ENCODE data around the gene SH3PXD2B.
"Not testable (repeated sequence)": the region's sequence is repeated elsewhere in the genome, so short reads cannot be mapped to it uniquely, and the experiment has no call there.

The SH3PXD2B gene

DNA sequence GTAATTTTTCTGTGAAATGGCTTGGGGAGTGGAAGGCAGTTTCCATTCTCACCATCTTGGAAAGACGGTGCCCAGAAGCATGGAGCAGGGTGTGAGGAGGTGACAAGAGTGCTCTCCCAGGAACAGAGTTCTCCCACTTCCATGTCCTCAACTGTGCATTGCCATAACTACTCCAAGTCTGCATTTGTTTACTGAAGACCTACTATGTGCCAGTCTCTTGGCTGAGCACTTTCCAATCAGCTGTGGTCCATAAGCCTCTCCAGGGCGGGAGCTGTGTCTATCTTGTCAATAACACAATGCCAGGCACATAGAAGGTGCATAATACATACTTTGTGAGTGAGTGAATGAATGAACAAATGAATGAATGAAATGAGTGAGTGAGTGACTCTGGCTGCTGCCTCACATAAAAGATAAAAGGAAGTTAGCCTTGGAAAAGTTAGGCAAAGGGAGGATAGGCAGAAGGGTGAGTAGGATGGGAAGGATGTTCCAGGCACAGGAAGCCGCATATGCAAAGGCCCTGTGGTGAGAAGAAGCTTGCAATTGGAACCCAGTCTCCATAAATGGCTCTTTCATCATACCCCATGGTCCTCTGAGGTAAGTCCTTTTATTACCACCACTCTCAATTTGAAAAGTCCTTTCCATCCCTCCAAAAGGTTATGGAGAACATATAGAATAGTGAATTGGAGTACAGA, 31.3 kb upstream of the SH3PXD2B start:
- DNase-seq = no peak

DNA sequence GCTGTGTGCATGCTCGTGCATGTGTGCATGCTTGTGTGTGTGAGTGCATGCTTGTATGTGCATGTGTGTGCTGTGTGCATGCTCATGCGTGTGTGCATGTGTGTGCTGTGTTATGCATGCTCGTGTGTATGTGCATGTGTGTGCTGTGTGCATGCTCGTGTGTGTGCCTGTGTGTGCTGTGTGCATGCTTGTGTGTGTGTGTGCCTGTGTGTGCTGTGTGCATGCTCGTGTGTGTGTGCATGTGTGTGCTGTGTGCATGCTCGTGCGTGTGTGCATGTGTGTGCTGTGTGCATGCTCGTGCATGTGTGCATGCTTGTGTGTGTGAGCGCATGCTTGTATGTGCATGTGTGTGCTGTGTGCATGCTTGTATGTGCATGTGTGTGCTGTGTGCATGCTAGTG, 30.3 kb upstream of the SH3PXD2B start:
- DNase-seq = no peak

DNA sequence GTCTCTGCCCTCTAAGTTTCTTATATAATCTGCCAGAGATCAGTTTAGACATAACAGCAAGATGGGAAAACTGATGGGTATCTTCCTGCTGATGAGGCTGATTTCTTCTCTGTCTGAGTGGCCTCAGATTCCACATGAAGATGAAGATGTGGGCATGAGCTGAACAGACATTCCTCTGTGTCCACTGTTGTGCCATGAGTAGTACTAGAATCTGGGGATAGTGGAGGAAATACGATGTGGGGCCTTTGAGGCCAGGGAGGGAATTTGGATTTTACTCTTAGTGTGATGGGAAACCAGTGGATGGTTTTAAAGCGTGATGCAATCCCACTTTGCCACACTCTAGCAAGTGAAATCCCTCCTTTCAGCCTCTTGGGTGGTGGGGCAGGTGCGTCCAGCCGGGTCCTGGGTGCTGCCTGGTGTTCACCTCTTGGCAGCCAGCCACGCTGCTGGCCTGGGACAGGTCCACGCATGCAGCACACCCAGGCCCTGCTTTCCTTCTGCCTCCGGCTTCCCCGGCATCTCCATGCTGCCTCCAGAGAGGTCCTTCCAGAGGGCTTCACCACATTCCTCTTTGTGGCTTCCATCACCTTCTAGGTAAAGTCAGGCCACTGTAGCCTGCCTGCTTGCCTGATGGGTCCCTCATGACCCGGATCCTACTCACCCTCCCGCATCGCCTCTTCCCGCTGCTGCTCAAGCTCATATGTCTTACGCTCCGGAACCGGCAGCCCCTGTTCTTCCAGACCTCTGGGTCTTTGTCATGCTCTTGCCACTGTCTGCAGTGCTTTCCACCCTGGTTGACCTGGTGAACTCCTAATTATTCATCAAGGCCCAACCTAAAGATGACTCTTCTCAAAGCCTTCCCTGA, 28.1 kb upstream of the SH3PXD2B start:
- no peak for DNase-seq

DNA sequence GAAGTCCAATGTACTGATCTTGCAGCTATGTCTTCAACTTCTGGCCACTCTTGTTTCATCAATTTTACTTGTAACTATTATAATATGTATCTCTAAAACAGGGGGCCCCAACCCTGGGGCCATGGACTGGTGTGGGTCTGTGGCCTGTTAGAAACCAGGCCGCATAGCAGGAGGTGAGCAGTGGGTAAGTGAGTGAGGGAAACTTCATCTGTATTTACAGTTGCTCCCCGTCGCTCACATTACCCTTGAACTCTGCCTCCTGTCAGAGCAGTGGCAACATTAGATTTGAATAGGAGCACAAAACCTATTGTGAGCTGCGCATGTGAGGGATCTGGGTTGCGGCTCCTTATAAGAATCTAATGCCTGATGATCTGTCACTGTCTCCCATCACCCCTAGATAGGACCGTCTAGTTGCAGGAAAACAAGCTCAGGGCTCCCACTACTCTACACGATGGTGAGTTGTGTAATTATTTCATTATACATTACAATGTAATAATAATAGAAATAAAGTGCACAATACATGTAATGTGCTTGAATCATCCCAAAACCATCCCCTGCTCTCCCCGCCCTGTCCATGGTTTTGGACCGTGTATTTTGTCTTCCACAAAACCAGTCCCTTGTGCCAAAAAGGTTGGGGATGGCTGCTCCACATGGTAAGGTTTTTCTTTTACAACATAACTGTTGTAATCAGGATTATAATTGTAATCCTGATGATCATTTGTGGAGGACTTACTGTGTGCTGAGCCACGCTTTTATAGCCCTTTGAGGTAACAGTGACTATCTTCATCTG, 26.9 kb upstream of the SH3PXD2B start:
- DNase-seq = no peak

DNA sequence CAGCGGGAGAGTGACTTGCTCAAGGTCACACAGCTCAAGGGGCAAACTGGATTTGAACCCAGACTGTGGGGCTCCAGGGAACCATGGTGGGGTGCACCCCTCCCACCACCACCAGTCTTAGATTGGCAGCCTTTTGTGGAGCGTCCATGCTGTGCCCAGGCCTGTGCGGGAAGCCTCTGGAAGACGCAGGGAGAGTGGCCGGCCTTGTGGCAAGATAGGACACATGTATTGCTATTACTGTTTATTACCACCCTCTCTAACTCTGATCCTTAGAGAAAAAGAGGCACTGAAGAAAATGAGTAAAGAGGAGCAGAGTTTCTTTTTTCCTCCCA, 25.4 kb upstream of the SH3PXD2B start:
- no peak for DNase-seq

DNA sequence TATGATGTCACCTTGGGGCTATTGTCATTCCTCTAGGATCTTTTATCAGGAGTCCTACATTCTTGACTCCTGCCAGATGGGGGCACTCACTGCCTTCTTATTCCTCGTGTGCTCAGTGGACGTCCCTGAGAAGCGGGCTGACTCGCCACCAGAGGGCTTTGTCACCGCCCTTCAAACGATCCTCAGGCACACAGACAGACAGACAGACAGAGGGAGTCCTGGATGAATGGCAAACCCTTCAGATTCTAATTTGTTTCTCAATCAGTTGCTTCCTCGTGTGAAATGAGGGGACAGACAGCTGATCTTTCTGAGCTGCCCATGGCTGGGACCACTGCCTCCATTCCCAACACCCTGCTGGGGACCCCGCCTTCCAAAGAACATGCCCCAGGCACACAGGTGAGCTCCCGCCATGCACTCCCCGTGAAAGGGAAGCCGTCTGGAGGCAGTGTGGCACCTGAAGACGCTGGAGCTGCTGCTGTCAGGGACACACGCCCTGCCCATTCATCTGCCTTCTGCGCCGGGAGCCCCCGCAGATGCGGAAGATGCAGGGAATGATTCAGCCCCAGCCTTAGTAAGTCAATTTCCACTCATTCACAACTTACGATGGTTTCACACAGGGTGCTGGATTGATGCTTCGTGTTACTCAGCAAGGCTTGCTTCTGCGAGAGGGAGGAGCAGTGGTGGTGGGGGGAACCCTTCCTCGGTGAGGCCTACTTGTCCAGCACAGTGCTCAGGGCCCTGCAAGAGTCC, 24.9 kb upstream of the SH3PXD2B start:
- DNase-seq = peak in 2 of 4 experiments; percentile 11 to 18

DNA sequence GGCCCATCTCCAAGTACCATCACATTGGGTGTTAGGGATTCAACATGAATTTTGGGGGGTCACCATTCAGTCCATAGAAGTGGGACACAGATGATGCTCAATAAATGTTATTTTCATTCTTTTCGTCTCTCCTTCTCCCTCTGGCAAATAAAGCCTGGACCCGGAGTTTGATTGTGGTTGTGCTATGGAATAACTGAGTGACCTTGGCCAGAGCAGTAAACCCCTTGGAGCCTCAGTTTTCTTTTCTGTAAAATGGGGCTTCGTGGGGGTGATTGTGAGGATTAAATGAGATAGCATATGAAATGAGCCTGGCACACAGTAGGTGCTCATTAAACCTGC, 24.3 kb upstream of the SH3PXD2B start:
- not testable (repeated sequence) for DNase-seq

DNA sequence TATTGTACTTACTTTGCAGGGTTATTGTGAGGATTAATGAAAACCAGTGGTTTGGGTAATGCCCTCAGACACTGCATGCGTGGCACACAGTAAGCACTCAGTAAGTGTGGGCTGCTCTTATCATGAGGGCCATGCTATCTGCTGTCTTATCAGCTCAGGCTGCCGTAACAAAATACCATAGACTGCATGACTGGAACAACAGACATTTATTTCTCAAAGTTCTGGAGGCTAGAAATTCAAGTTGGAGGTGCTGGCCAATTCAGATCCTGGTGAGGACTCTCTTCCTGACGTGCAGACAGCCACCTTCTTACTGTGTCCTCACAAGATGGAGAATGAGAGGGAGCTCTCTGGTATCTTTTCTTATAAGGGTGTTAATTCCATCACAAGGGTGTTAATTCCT, 23.9 kb upstream of the SH3PXD2B start:
- DNase-seq = no peak

DNA sequence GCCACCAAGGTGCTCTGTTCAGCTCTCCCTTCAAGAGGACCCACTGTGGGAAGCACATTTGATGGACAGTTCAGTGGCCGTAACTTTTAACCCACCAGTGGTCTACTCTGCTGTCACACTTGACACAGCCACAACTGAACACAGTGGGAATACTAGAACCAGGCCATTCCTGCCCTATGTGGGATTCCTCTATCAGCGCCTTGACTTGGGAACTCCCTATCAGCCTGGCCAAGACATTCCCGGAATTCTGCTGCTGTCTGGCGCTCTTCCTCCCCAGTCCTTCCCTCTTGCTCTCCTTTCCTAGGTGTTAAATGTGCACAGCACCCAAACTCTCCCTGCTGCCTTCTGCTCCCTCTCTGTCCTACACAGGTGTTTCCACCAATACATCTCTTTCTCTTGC, 23.1 kb upstream of the SH3PXD2B start:
- DNase-seq = no peak

DNA sequence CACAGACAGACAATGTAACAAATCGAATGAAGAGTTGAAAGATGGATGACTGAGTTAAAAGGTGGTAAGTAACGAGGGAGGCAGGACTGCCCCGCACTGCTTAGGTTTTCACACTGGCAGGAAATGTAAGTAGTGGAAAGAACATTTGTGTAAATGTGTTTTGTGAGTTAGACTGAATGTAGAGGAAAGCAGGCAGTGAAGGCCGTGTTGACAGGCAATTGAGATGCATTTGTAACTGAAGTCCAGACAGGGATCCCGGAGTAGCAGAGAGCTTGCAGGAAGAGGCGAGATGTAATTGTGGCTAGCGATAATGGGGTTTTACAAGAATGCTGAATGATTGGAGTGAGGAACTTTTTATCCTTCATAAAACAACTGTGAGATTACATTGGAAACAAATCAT, 20.0 kb upstream of the SH3PXD2B start:
- no peak for DNase-seq

DNA sequence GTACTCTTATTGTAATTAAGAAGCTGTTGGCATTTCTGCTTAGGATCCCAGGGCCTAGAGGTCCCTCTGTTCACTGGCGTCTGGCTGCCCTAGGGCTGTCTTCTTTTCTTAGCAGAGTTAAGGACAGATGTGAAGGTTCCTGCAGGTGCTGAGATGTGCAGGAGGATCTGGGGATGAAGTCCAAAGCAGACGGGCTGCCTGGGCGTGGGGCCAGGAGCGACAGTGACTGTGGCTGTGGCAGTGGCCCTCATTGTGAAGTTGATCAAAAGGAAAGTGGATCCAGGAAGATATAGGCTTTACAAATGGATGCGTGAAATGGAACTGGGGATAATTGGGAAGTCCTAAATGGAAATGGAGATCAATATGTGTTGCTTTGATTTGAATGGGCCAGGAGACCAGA, 19.1 kb upstream of the SH3PXD2B start:
- DNase-seq = no peak

DNA sequence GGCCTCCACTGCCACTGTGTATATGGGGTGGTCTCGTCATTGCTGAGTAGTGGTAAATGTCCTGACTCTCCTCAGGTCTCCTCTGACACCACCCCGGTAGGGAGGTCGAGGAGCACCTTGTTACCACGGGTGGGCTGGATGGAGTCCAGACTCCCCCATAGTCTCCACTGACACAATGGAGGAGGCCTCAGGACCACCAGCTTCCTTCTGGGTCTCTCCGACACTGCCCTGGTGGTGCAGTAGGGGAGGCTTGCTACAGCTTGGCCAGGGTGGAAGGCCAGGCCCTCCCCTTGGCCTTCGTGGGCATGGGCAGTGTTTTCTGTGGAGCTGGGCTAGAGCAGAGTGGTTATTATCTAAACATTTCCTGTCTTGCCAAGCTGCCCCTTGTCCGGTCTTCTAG, 15.4 kb upstream of the SH3PXD2B start:
- no peak for DNase-seq

DNA sequence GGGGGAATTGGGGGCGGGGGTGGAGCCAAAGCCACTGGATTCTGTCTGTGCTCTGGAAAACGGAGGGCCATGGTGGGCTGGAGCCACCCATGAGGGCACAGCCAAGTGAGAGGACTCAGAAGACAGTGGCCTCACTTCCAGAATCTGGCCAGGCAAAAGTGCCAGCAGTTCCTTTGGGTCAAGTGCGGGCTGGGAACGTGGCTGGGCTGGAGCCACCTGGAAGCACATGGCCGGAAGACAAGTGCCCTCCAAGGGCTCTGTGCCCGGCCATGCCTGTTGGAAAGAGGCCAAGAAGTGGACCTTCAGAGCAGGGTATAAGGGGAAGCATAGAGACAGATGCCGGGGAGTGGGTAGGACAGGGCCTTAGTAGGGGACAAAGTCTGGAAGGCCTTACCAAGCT, 11.7 kb upstream of the SH3PXD2B start:
- no peak for DNase-seq

DNA sequence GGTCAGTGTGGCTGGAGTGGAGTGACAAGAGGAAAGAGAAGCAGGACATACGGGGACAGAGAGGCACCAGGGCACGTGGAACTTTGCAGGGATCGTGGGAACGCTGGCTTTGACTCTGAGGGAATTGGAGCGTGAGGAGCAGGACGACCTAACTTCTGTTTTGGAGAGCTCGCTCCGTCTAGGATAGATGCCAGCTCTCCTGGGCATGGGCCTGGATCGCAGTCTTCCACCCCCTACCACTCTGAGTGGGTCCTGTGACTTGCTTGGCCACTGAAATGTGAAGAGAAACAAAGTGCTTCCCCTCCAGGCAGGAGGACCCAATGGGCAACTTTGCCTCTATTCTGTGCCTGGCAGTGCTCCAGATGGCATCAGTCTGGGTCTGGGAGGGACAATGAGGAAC, 8.7 kb upstream of the SH3PXD2B start:
- no peak for DNase-seq

DNA sequence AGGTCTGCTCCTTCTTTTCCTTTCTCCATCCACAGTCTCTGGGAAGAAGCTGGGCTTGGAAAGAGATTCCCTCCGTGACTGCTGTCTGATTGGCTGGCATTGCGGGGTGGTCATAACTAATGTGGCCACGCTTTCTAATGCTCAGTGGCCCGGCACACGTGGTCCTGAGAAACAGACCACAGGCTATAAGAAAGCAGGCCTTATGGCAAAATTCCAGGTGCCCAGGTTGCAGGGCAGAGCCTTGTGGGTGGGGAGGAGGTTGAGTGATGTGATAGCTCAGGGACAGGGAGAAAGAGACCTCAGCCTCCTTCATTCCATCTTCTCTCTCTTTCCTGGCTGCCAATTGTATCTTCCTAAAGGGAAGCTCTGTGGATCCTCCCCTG, 5.4 kb upstream of the SH3PXD2B start:
- DNase-seq = no peak

DNA sequence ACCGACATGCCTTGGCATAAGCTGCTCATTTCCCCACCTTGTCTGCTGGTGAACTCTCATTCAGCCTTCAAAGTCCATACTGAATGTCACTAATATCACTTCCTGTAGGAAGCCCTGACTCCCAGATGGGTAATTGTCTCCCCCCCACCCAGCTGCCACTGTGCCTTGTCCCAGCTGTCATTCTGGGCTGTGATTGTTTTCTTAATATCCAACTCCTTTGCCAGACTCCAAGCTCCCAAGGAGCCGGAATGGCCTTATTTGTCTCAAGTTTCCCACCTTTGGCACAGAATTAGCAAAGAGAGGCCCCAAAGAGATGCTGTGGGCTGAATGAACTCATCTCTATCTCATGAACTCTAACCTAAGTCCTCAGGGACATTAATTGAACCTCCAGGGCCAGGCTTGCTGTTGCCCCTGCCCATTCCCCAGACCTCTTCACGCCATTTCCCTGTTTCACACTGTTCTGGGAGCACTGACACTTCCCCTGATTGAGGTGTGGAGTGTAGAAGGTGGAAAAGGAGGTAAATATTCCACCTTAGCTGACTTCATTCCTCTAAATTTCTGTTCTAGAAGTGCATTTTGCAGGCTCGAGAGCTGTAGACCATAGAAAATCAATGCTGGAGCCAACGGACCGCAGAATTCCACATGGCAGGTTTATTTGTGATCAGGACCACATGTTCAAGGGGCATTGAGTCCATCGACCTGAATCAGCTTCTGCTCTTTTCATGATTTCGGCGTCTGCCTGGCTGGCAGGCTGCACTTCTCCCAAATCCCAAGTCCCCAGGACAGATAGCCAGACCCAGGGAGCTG, 4.9 kb upstream of the SH3PXD2B start:
- no peak for DNase-seq

DNA sequence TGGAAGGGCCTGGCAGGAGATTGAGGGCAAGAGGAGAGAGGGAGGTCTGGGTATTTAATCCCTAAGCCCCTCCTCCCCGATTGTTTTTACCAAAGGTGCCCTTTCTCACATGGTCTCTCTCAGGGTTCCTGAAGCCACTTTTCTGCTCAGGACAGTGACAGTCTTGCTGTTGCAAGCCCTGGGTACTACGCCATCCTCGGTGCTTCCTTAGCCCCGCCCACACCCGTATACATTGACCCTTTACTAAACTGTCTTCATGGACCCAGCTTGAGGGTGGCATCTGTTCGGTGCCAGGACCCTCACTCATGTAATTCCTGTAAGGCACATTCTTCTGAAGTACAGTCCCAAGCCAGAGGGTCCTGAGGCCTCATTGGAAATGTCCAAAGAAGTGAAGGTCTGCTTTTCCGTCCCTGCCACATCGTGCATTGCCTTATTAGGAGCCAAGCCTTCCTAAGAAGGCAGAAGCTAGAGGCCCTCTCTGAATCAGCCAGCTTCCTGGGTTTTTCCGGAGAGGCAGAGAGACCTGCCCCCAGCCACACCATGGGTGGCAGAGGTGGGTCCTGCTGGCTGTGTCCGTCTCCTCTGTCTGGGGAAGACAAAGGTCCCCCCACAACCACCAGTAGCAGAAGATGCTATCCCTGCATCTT, 1.9 kb upstream of the SH3PXD2B start:
- no peak for DNase-seq

DNA sequence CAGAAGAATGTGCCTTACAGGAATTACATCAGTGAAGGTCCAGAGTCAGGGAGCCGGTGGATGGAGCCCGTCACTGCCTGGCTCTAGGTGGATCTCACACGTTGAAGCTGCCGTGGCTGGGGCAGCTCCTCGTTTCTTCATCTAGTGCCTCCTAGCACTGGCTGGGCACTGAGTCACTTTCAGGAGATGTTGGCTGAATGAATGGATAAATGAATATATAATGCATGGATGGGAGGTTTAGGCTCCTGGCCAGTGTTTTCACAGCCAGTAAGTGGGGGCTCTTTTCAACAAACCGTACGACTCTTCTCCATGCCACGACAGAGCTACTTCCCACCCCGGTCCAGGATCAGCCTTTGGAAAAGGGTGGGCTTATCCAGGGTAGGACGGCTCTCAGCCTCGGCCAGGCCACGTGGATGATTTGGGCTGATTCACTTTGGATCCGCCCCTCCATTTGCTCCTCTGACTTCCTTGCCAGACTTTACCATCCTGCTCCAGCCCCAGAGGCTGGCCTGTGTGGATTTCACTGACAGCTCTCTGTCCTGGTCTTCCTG, 1.3 kb upstream of the SH3PXD2B start:
- no peak for DNase-seq

DNA sequence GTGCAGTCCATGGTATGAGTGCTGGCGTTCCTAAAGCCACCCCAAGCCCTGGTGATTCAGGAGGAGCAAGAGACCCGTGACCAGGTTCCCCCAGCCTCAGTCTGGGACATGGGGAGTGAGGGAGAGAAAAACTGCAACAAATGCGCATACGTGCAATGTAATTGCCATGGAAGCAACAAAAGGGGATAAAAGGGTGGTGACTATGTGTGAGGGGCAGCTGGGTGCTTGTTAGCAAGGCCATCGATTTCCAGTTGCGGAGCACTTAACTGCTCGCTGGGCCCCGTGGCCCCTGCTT, 709 bp upstream of the SH3PXD2B start:
- no peak for DNase-seq

DNA sequence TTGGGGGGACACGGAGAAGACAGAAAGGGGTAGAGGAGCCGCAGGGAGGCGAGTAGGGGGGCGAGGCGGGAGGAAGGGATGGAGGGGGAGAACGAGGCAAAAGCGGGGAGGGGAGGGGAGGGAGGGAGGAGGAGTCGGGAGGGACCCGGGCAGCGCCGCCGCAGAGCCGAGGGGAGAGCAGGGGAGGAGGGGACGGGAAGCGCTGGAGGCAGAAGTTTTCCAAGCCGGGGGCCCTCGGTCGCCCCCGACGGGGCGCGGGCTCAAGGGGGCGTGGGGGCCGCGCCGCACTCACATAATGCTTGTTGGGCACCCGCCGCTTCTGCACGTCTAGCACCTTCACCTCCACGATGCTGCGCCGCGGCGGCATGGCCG, 353 bp downstream of the SH3PXD2B start:
- DNase-seq = no peak

DNA sequence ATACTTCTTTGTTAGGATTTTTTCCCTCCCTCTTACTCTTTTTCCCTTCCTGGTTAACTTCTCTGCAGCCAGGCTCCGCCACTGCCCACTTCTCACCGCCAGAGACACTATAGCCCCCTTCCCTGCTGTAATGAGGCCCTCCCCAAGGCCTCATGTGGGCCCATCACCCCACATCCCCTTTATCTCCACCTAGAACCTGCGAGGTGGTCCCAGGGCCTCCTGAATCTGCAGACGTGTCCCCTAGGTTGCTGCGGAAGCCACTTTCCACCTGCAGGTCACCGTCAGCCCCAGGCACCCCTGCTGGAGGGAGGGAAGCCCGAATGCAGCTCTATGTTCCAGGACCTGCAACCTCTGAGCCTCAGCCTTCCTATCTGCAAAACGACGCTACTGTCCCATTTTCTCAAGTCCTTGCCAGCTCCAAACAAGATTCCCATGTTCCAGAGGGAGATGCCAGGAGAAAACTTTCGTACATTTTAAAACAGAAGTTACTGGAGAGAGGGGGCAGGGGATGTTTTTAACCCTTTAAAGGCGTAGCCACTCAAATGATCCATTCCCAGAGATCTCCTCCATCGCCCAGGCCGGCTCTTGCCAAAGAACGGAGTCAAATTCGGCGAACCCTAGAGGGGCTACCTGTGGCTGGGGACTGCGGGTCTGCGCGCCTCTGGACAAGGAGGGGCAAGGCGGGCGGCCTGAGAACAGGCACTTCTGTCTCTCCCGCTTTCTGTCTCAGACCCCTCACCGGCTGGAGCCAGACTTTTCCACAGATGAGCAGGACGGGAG, 929 bp downstream of the SH3PXD2B start:
- no peak for DNase-seq

Data from activated naive CD4-positive, alpha-beta T cell (primary cell).